CD4-positive, alpha-beta T cell (primary cell): ENCODE data around the gene RPL4. TPM values are rescaled to one million over a fixed set of nuclear protein-coding genes. Genes with fewer than 3 reads are reported as not detected.
A peak's percentile ranks its signal among the peaks of the same experiment; 100 is the strongest.

Experiments used
- ATAC-seq: fragments of 200-7000 bp; cut with Tn5 transposase; one replicate; pipeline ENCODE4 v1.10.0; 2022; ENCODE audit warnings: mild to moderate bottlenecking; ENCODE audit not compliant: poor library complexity
- CTCF ChIA-PET: fragments of 350-600 bp; sonication (Branson Sonifier 250); formaldehyde crosslinking; loops from one replicate; lab custom pipeline; 2021; ENCODE audit warnings: antibody characterized with exemption, inconsistent platforms; lab: Charles Lee
- POLR2A ChIA-PET: fragments of 350-600 bp; sonication (Branson Sonifier 250); formaldehyde crosslinking; loops from one replicate; lab custom pipeline; 2021; ENCODE audit warnings: antibody characterized with exemption, inconsistent platforms; lab: Charles Lee
- DNase-seq, 14 experiments: peaks; one replicate each; pipeline ENCODE4 v3.0.0-alpha.2; 2013 to 2020; ENCODE audit warnings: mixed read lengths in 2 of 14
- H3K27ac ChIP-seq, 2 donors: one replicate each; pipeline versions ENCODE4 v1.5.1 to v1.7.0; 2013; ENCODE audit warnings: low read length in 2 of 2, low read depth in 1 of 2, mild to moderate bottlenecking in 1 of 2
- H3K27me3 ChIP-seq, 2 experiments: 1 replicate in 1 of 2; 2 replicates in 1 of 2; pipeline versions ENCODE4 v1.6.1 to v1.7.0; 2013; ENCODE audit warnings: low read length in 2 of 2, control low read depth in 1 of 2, mild to moderate bottlenecking in 1 of 2, moderate library complexity in 1 of 2; ENCODE audit not compliant: insufficient read depth in 2 of 2, control insufficient read depth in 1 of 2
- H3K36me3 ChIP-seq: one replicate; pipeline ENCODE4 v1.6.1; 2013; ENCODE audit warnings: low read length, control low read depth; ENCODE audit not compliant: insufficient read depth
- H3K4me1 ChIP-seq: one replicate; pipeline ENCODE4 v1.6.1; 2013; ENCODE audit warnings: low read length, control low read depth; ENCODE audit not compliant: insufficient read depth
- H3K4me3 ChIP-seq: one replicate; pipeline ENCODE4 v1.5.1; 2013; ENCODE audit warnings: mild to moderate bottlenecking, low read length, moderate library complexity
- H3K9me3 ChIP-seq, 2 experiments: 1 replicate in 1 of 2; 2 replicates in 1 of 2; pipeline versions ENCODE4 v1.6.1 to v1.7.0; 2013; ENCODE audit warnings: low read length in 2 of 2, mild to moderate bottlenecking in 2 of 2, control low read depth in 1 of 2, moderate library complexity in 1 of 2; ENCODE audit not compliant: control insufficient read depth in 1 of 2, insufficient read depth in 1 of 2
- H3K27ac Mint-ChIP-seq: one replicate; pipeline ENCODE4 v1.8.0; 2020; ENCODE audit warnings: mixed read lengths
- H3K27me3 Mint-ChIP-seq: one replicate; pipeline ENCODE4 v1.8.0; 2021; ENCODE audit warnings: mixed read lengths
- H3K36me3 Mint-ChIP-seq: one replicate; pipeline ENCODE4 v1.8.0; 2021; ENCODE audit warnings: low read depth, mixed read lengths
- H3K4me1 Mint-ChIP-seq: one replicate; pipeline ENCODE4 v1.8.0; 2021; ENCODE audit warnings: low read depth, mixed read lengths
- H3K4me3 Mint-ChIP-seq: one replicate; pipeline ENCODE4 v1.8.0; 2020; ENCODE audit warnings: mild to moderate bottlenecking, mixed read lengths
- H3K9me3 Mint-ChIP-seq: one replicate; pipeline ENCODE4 v1.8.0; 2020; ENCODE audit warnings: mixed read lengths
- CTCF ChIP-seq: fragments of 200-600 bp; IDR thresholded peaks from one replicate; pipeline ENCODE4 v1.8.0; 2022; ENCODE audit warnings: antibody characterized with exemption, mild to moderate bottlenecking
- intact Hi-C, 2 experiments: fragments of 100-400 bp; cut with DNase I in 1 of 2; cut with micrococcal nuclease in 1 of 2; formaldehyde crosslinking; loops; one replicate each; pipeline versions ENCODE4 v1.15.1 to v1.9.0; 2023 to 2025; cut with DNase I, micrococcal nuclease
- microRNA-seq: library from miRNA; unstranded; fragments of <30 nt; microRNA quantifications from one replicate; pipeline ENCODE4 v1.2.0, GENCODE V29; 2021; ENCODE audit warnings: borderline microRNAs expressed, borderline replicate concordance
- total RNA-seq, 174 experiments: library from RNA in 2 of 174; stranded (reverse) in 2 of 174; gene quantifications; one replicate each; pipeline ENCODE4 v1.2.3 and lab custom pipeline; 2021 to 2026

RPL4 gene
- total RNA-seq, 2 experiments from 2014 or later: 4,558 to 4,627 TPM

GRCh38 chr15:66452971-66453580, 51.6 kb downstream of the RPL4 start:
- H3K27ac Mint-ChIP-seq: peak overlapping the region; percentile 34
- H3K27me3 ChIP-seq: no peaks in the 10 kb centered on the region
- H3K36me3 ChIP-seq: peaks cover 27% of the 10 kb centered on the region
- no peaks in the 10 kb centered on the region for H3K9me3 ChIP-seq
- no peaks in the 10 kb centered on the region for H3K4me1 Mint-ChIP-seq
- no peak for TF ChIP-seq CTCF
- H3K27me3 Mint-ChIP-seq: no peaks in the 10 kb centered on the region
- no peaks in the 10 kb centered on the region for H3K9me3 Mint-ChIP-seq
- no peaks in the 10 kb centered on the region for H3K4me1 ChIP-seq
- no peak overlapping the region for H3K27ac ChIP-seq
- CTCF ChIA-PET: interaction anchor here (1.4 kb wide), 1 partner anchor 67 kb away, joined by 3 read pairs; no protein-coding TSS in a partner anchor
- POLR2A ChIA-PET: no interaction called here
- ATAC-seq (no peak), DNase-seq (no peak)
- intact Hi-C loops: no loop called here
- H3K4me3 Mint-ChIP-seq: no peak overlapping the region
- H3K36me3 Mint-ChIP-seq: peaks cover 50% of the 10 kb centered on the region
- no peak overlapping the region for H3K4me3 ChIP-seq

- Mint-ChIP-seq H3K4me1 (no peaks in the 10 kb centered on the region), H3K9me3 (no peaks in the 10 kb centered on the region), H3K27me3 (no peaks in the 10 kb centered on the region), H3K4me3 (no peak overlapping the region), H3K36me3 (peaks cover 55% of the 10 kb centered on the region), H3K27ac (no peak overlapping the region)
- H3K27me3 ChIP-seq: no peaks in the 10 kb centered on the region
- no peaks in the 10 kb centered on the region for H3K4me1 ChIP-seq
- H3K27ac ChIP-seq: no peak overlapping the region
- ATAC-seq: no peak
- ChIA-PET POLR2A (no interaction called here), CTCF (interaction anchor here (1.4 kb wide), 1 partner anchor 66 kb away, joined by 3 read pairs; no protein-coding TSS in a partner anchor)
- H3K36me3 ChIP-seq: peaks cover 28% of the 10 kb centered on the region
- no peak for TF ChIP-seq CTCF
- intact Hi-C loops: no loop called here
- no peak overlapping the region for H3K4me3 ChIP-seq
- no peaks in the 10 kb centered on the region for H3K9me3 ChIP-seq
- no peak for DNase-seq
Observed at GRCh38 chr15:66452420-66452819, 52.2 kb downstream of the RPL4 start.

Small RNA genes within 50 kb of the gene (microRNA-seq; reads per million reads assigned to microRNA genes)
- gene MIR4512: not detected

Other genes starting within 250 kb of the RPL4 start
- 10 to 100 TPM; 22.6 to 24.3 TPM for gene DIS3L, start 211.3 kb downstream of the RPL4 start, total RNA-seq
- gene TIPIN, start 148.2 kb downstream of the RPL4 start, total RNA-seq: 1 to 10 TPM; 3.7 to 3.9 TPM
- gene MAP2K1, start 117.9 kb downstream of the RPL4 start, total RNA-seq: 10 to 100 TPM; 33.8 to 34.7 TPM
- 10 to 100 TPM; 23.8 to 24.1 TPM for gene SNAPC5, start 7.1 kb downstream of the RPL4 start, total RNA-seq
- gene ZWILCH, start 471 bp upstream of the RPL4 start, total RNA-seq: 1 to 10 TPM; 6.8 to 7.2 TPM
- gene LCTL, start 61.1 kb upstream of the RPL4 start, total RNA-seq: not detected
- gene SMAD6, start 197.4 kb upstream of the RPL4 start, total RNA-seq: under 1 TPM; 0.59 to 0.69 TPM